Thymus (tissue), 11 donors: ENCODE results near the gene KCNG2. TPM values are rescaled to one million over a fixed set of nuclear protein-coding genes. Genes with fewer than 3 reads are reported as not detected.

ENCODE experiments used
- DNase-seq, 9 donors: peaks; one replicate each; pipeline ENCODE4 v3.0.0-alpha.2; 2013; ENCODE audit warnings: low spot score in 9 of 9, low read depth in 6 of 9, missing footprints in 1 of 9
- H3K27ac ChIP-seq, 2 donors: one replicate each; pipeline ENCODE4 v1.5.1; 2013; ENCODE audit warnings: control low read depth in 1 of 2, low read depth in 1 of 2, low read length in 1 of 2, mild to moderate bottlenecking in 1 of 2, moderate library complexity in 1 of 2
- H3K27me3 ChIP-seq, 2 donors: one replicate each; pipeline ENCODE4 v1.5.1; 2013; ENCODE audit warnings: low read length in 1 of 2; ENCODE audit not compliant: control insufficient read depth in 2 of 2, insufficient read depth in 1 of 2
- H3K36me3 ChIP-seq, 2 donors: one replicate each; pipeline ENCODE4 v1.5.1; 2013; ENCODE audit warnings: low read length in 1 of 2, mild to moderate bottlenecking in 1 of 2, moderate library complexity in 1 of 2; ENCODE audit not compliant: control insufficient read depth in 2 of 2, insufficient read depth in 2 of 2
- H3K4me1 ChIP-seq, 2 donors: one replicate each; pipeline ENCODE4 v1.5.1; 2013; ENCODE audit warnings: low read length in 2 of 2; ENCODE audit not compliant: control insufficient read depth in 2 of 2, insufficient read depth in 2 of 2
- H3K4me3 ChIP-seq, 2 donors: one replicate each; pipeline ENCODE4 v1.5.1; 2013; ENCODE audit warnings: low read length in 2 of 2, control low read depth in 1 of 2, mild to moderate bottlenecking in 1 of 2
- H3K9me3 ChIP-seq, 2 donors: one replicate each; pipeline ENCODE4 v1.5.1; 2013; ENCODE audit warnings: low read length in 1 of 2, mild to moderate bottlenecking in 1 of 2; ENCODE audit not compliant: control insufficient read depth in 2 of 2, insufficient read depth in 1 of 2
- WGBS: extraction: QIAGEN DNeasy Blood & Tissue Kit; methylation state at CpG from one replicate; pipeline ENCODE4 v1.1.7; 2013; 5-methylcytosine and 5-hydroxymethylcytosine counted together
- polyA plus RNA-seq: library from polyadenylated mRNA; stranded (reverse); fragments of 200-250 nt; gene quantifications from one replicate; pipeline ENCODE4 v1.2.3, GENCODE V29; 2013
- total RNA-seq: library from RNA; stranded (reverse); fragments of 120-200 nt; gene quantifications from one replicate; pipeline ENCODE4 v1.2.4, GENCODE V29; 2013
- donor health status: healthy.

The KCNG2 gene
- total and polyA plus RNA-seq, 2 donors = 0.14 to 0.19 TPM

- no peak overlapping the region for H3K27ac ChIP-seq
- 96% methylated on average over 12 of the region's 12 CpGs for WGBS
- DNase-seq = no peak
- H3K4me3 ChIP-seq = no peak overlapping the region
- no peaks in the 10 kb centered on the region for H3K4me1 ChIP-seq
- H3K9me3 ChIP-seq = peaks cover 3 to 25% of the 10 kb centered on the region in 2 donors
- peaks cover 0 to 5% of the 10 kb centered on the region in 2 donors for H3K27me3 ChIP-seq
- H3K36me3 ChIP-seq = no peaks in the 10 kb centered on the region
Measured at GRCh38 chr18:79879566-79879965, 81.8 kb downstream of the KCNG2 start.

DNA sequence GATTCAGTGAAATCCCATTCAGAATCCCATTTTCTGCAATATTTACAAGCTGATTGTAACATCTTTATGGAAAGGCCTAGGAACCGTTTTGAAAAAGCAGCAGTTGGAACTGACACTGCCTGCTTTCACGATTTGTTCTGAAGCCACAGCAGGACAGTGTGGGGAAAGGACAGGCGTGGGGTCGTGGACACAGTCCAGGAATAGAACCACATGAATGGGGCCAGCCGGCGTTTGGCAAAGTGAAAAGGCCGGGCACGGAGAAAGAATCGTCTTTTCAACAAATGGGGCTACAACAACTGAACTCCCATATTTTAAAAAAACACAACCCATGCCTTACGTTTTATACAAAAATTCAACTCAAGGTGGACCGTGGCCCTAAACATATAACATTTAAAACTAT, 84.0 kb downstream of the KCNG2 start:
- H3K9me3 ChIP-seq = peaks cover 4 to 36% of the 10 kb centered on the region in 2 donors
- no peak overlapping the region for H3K4me3 ChIP-seq
- H3K27me3 ChIP-seq = peaks cover 0 to 3% of the 10 kb centered on the region in 2 donors
- no peak overlapping the region for H3K27ac ChIP-seq
- H3K36me3 ChIP-seq = no peaks in the 10 kb centered on the region
- no peak for DNase-seq
- 95% methylated on average over 11 of the region's 11 CpGs for WGBS
- no peaks in the 10 kb centered on the region for H3K4me1 ChIP-seq

DNA sequence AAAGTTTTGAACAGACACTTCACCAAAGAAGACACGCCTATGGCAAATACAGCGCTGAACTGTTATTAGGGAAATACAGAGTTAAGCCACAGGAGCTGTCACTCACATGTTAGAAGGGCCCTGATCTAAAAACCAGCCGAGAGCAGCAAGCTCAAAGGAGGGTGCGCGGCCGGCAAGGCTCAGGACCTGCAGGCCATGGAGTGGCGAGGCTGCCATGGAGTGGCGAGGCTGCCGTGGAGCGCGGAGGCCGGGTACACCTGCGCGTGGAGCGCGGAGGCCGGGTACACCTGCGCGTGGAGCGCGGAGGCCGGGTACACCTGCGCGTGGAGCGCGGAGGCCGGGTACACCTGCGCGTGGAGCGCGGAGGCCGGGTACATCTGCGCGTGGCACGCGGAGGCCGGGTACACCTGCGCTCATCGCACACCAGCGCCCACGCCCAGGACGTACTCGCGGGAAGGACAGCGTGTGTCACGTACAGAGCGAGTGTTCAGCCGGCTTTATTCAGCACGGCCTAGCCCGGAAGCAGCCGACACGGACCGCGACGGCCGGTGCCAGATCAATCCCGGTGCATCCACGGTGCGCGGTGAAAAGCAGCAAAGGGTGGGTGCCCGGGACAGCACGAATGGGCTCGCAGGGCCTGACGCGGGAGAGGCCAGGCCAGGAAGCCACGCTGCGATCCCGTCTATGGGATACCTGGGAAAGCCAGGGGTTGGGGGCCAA, 84.9 kb downstream of the KCNG2 start:
- WGBS = 98% methylated on average over 68 of the region's 68 CpGs
- Histone ChIP-seq H3K4me3 (no peak overlapping the region), H3K9me3 (peaks cover 4 to 45% of the 10 kb centered on the region in 2 donors), H3K27ac (no peak overlapping the region), H3K27me3 (no peaks in the 10 kb centered on the region), H3K36me3 (no peaks in the 10 kb centered on the region), H3K4me1 (no peaks in the 10 kb centered on the region)
- DNase-seq = no peak

GRCh38 chr18:79883461-79884293, 85.9 kb downstream of the KCNG2 start:
- no peak for DNase-seq
- no peak overlapping the region for H3K27ac ChIP-seq
- 95% methylated on average over 31 of the region's 31 CpGs for WGBS
- no peaks in the 10 kb centered on the region for H3K27me3 ChIP-seq
- H3K4me3 ChIP-seq = no peak overlapping the region
- H3K9me3 ChIP-seq = peaks cover 4 to 47% of the 10 kb centered on the region in 2 donors
- no peaks in the 10 kb centered on the region for H3K36me3 ChIP-seq
- no peaks in the 10 kb centered on the region for H3K4me1 ChIP-seq

DNA sequence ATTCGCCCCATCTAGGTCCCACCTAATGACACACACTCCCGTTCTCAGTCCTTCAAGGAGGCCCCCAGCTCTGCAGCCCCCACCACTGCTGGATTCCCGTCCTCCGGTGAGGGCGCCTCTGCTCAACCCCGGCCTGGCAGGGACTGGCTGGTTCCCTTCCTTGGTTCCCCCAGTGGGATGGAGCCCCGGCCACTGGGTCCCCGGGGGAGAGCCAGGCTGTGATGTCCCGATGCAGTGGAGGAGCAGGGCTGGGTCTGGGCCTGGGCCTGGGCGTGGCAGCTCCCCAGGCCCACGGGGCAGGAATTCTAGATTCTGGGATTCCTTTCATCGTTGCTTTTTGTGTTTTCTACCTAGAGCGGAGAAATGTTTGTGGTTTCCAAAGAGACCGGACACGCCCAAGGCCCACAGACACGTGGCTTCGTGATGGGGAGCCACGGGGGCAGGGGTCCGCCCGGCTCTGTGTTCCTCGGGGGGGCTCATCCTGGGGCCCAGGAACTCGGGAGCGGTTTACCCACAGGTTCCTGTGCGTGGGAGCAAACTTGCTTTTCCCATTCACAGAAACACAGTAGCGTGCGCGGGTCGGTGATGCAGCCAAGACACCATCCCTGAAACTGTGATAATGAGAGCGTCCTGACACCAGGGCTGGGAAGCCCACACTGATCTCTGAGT, 86.7 kb downstream of the KCNG2 start:
- Histone ChIP-seq H3K4me1 (no peaks in the 10 kb centered on the region), H3K27me3 (no peaks in the 10 kb centered on the region), H3K36me3 (no peaks in the 10 kb centered on the region), H3K9me3 (peaks cover 4 to 42% of the 10 kb centered on the region in 2 donors), H3K4me3 (no peak overlapping the region), H3K27ac (no peak overlapping the region)
- DNase-seq = no peak
- WGBS = 94% methylated on average over 29 of the region's 29 CpGs

DNA sequence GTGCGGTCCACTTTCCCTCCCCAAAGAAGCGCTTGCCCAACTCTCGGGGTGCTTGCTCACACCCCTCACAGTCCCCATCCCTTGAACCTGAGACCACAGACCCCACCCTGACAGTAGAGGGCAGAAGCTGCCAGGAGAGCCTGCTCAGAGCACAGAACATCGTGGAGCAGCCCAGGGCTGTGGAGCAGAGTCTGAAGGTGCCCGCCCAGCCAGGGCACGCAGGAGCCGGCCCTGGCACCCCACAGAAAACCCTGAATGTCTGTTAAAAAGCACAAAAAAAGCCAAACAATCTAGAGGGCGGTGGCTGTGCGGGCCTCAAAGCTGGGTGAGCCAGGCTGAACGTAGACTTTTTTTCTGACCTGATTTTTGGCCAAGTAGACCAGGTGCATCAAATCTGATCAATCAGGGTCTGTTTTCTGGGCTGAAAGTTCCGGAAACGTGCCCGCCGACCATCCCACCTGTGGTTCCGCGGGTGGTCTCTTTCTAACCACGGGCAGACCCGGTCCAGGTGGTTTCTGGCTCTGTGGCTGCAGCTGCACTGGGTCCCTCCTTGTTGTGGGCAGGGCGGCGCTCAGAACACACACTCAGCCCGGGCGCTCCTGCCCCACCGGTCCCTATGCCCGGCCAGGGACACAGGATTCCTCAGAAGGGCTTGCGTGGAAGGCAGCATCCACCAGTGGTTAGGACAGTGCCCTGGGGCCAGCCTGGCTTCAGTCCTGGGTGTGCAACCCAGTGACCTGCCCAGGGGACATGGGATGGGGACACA, 87.4 kb downstream of the KCNG2 start:
- 88% methylated on average over 25 of the region's 25 CpGs for WGBS

GRCh38 chr18:79887181-79888000, 89.7 kb downstream of the KCNG2 start:
- no peak for DNase-seq
- H3K4me1 ChIP-seq = no peaks in the 10 kb centered on the region
- peaks cover 4 to 53% of the 10 kb centered on the region in 2 donors for H3K9me3 ChIP-seq
- H3K27me3 ChIP-seq = no peaks in the 10 kb centered on the region
- no peaks in the 10 kb centered on the region for H3K36me3 ChIP-seq
- 95% methylated on average over 30 of the region's 30 CpGs for WGBS
- no peak overlapping the region for H3K4me3 ChIP-seq
- no peak overlapping the region for H3K27ac ChIP-seq

More for the DNA sequence above, 87.4 kb downstream of the KCNG2 start:
- Histone ChIP-seq H3K27ac (no peak overlapping the region), H3K27me3 (no peaks in the 10 kb centered on the region), H3K9me3 (peaks cover 4 to 45% of the 10 kb centered on the region in 2 donors), H3K4me3 (no peak overlapping the region), H3K4me1 (no peaks in the 10 kb centered on the region), H3K36me3 (no peaks in the 10 kb centered on the region)
- DNase-seq = no peak

- no peaks in the 10 kb centered on the region for H3K27me3 ChIP-seq
- no peak for DNase-seq
- H3K9me3 ChIP-seq = peaks cover 4 to 51% of the 10 kb centered on the region in 2 donors
Measured at GRCh38 chr18:79888016-79888415, 90.3 kb downstream of the KCNG2 start.

More at GRCh38 chr18:79888016-79888415, 90.3 kb downstream of the KCNG2 start:
- Histone ChIP-seq H3K36me3 (no peaks in the 10 kb centered on the region), H3K4me1 (no peaks in the 10 kb centered on the region), H3K27ac (no peak overlapping the region), H3K4me3 (no peak overlapping the region)
- 96% methylated on average over 16 of the region's 16 CpGs for WGBS
